Skin epidermis (tissue), 12 donors: Measurements from ENCODE around the gene HYDIN.
"Not testable (repeated sequence)": the region's sequence is repeated elsewhere in the genome, so short reads cannot be mapped to it uniquely, and the experiment has no call there.

Experiments used
- H3K27ac ChIP-seq, 21 experiments: fragments of 200-600 bp; sonication (generic) in 11 of 21; one replicate each; pipeline ENCODE4 v1.5.0; 2020; ENCODE audit warnings: mild to moderate bottlenecking in 3 of 21, inconsistent platforms in 2 of 21, moderate library complexity in 2 of 21
- H3K4me3 ChIP-seq, 7 experiments: fragments of 200-600 bp; sonication (generic) in 2 of 7; one replicate each; pipeline ENCODE4 v1.5.0; 2020; ENCODE audit warnings: inconsistent platforms in 2 of 7, mild to moderate bottlenecking in 2 of 7, moderate library complexity in 1 of 7

Gene HYDIN

DNA sequence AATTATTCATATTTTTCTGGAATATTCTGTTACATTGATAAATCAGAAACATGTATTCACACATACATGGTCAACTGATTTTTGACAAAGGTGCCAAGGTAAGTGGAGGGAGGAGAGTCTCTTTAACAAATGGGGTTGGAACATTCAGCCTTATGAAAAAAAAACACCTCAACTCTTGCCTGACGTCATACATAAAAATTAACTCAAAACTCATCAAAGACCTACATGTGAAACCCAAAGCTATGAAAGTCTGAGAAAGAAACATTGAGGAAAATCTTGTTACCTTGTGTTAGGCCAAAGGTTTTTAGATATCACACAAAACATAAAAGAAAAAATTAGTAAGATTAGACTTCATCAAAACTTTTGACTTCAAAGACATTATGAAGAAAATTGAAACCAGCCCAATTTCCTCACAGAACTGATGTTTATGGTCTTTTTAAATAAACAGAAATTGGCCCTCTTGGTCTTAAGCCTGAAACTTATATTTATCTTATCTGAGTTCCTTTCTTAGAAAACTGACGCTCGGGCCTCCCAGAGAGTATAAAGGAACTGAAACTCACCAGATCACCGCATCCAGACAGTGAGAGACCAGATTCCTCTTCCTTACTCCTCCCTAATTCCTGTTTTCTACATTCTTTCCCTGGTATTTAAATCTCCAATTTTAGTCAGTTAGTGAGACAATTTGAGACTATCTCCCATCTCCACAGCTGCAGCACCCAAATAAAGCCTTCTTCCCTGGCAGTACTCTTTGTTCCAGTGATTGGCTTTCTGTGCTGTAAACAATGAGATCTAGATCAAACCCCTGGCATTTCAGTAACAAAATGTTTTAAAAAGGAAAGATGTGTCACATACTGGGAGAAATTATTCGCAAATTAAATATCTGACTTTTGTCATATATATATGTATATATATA, 4.0 kb downstream of the HYDIN start:
- H3K4me3 ChIP-seq = no peak overlapping the region
- no peak overlapping the region for H3K27ac ChIP-seq

DNA sequence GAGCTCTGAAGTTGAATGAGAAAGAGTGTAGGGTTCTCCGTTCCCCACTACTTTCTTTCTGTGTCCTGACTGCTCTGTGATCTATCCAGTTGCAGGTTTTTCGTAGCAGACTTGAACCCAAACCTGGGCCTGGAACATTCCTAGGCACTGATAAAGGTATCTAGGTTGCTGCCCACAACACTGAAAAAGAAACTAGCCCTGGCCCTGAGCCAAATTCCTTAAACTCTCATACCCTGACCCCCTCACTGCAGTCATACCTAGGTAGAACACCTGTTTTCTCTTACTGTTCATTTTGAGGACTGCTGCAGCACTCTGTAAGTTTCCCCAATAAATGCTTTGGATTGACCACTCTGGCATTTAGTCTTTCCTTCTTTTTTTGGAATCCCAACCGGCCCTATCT, 5.4 kb downstream of the HYDIN start:
- H3K27ac ChIP-seq = no peak overlapping the region
- H3K4me3 ChIP-seq = no peak overlapping the region

DNA sequence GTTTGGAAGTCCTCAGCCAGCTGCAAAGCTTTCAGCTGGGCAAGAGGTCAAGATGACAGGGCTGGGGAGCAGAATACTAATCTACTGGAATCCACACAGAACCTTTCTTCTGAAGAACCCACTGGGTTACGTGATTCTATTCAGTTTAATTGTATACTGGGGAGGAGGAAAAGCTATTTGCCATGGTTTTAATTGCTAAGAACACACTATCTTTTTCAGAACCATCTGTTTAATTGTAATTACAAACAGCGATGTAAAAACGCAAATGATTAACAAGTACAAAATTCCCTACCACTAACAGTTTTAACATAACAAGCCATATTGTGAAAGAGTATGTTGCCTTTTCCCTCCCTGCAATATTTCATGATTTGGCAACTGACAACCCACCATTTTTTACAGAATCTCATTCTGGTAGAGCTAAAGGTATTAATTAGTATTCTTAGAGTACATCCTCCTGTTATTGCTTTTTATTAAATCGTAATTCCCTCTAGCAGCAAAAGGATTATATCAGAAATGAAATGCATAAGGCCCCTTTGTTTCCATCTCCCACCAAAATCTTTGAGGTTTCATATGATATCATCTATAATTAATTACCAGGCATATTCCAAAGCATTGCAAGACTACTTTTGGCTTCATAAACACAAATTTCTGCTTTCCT, 12.1 kb downstream of the HYDIN start:
- H3K27ac ChIP-seq = no peak overlapping the region
- no peak overlapping the region for H3K4me3 ChIP-seq

DNA sequence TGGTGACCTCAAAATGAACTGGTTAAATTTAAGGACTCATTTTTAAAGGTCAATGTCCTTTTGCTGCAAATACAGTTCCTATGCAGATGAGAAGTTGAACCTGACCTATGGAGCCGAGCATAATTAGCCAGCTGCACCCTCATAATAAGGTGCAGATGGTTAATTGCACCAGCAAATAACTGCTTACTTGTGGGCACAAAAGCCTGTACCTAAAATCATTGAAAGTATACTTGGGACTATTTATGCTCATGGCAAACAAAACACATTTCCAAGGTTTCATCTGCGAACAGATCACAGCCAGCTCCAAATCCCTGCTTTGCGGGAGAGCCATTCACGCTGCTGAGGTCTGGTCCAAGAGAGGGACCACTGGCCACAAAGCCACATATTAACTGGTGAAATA, 13.0 kb downstream of the HYDIN start:
- H3K4me3 ChIP-seq = no peak overlapping the region
- no peak overlapping the region for H3K27ac ChIP-seq

DNA sequence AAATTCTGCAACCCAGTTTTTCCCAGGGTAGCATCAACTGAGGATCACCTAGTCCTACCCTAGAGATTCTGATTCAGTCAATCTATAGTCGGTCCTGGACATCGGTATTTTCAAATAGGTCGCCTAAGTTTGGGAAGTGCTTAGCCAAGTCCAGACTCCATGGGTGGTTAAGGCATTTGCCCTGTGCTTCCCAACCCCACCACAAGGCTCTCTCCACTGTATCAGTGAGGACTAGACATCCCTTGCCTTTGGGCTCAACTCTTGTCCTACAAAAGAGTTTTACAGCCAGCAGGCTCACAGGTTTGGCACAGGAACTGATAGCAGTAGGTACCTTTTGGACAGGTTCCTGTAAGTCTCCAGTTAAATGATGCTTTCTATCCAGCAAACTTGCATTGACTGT, 13.8 kb downstream of the HYDIN start:
- H3K4me3 ChIP-seq = no peak overlapping the region

DNA sequence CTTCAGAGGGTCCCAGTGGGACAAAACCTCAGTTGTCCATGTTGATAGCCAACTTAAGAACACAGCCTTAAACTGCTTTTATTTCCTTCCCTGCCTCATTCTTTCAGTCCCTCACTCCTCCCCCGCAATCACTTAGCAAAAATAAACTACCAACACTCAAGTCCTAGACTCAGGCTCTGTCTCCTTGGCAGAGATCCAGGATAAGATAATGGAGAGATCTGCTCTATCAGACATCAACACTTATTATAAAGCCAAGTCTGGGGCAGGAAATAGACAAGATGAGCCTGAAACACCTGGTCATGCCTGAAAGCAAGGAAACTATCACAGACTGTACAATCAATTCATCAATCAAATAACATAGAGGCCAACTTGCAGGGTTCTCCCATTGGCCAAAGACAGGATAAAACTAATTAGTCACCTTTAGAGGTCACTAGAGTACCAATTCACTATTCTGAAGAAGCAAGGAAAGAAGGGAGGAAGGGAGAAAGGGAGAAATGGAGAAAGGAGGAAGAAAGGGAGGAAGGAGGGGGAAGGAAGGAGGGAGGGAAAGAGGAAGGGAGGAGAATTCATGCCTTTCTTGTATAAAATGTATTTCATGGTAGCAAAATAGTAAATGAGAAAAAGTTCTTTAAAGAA, 15.7 kb downstream of the HYDIN start:
- Histone ChIP-seq H3K4me3 (no peak overlapping the region), H3K27ac (no peak overlapping the region)

More for the DNA sequence above, 13.8 kb downstream of the HYDIN start:
- no peak overlapping the region for H3K27ac ChIP-seq

DNA sequence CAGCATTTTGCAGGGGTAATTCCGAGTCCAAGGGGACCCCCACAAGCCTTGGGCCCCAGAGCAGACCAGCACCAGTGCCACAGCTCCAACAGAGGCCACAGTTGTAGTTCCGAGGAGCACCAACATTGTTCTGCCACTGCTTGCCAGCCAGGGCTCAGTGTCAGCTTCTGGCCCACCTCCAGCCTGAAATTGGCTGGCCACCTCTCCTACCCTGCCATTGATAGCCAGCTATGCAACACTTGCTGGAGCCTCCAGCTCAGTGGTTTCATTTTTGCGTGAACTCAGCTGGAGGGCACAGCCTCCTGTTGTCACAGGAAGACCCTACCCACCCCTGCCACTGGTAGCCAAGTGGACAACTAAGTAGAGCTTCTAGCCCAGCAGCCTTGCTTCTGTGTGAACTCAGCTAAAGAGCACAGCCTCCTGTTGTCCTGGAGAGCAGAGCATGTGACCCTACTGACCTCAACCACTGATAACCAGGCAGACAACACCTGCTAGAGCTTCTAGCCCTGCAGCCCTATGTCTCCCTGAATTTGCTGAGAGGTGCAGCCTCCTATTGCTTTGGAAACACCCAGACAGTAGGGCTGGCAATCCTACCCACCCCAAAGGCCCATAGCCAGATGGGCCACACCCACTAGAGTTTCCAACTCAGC, 24.9 kb downstream of the HYDIN start:
- Histone ChIP-seq H3K4me3 (no peak overlapping the region), H3K27ac (no peak overlapping the region)

DNA sequence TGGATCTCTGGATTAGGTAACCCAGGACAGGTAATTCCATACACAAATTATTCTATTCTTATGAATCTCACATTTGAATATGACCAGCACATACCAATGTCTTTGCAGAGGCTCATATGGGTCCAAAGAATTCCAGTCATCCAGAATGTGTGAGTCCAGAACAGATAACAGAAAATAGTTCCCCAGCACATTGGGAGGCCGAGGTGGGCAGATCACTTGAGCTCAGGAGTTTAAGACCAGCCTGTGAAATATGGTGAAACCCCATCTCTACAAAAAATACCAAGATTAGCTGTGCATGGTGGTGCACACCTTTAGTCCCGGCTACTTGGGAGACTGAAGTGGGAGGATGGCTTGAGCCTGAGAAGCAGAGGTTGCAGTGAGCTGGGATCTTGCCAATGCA, 26.9 kb downstream of the HYDIN start:
- Histone ChIP-seq H3K27ac (no peak overlapping the region), H3K4me3 (no peak overlapping the region)

DNA sequence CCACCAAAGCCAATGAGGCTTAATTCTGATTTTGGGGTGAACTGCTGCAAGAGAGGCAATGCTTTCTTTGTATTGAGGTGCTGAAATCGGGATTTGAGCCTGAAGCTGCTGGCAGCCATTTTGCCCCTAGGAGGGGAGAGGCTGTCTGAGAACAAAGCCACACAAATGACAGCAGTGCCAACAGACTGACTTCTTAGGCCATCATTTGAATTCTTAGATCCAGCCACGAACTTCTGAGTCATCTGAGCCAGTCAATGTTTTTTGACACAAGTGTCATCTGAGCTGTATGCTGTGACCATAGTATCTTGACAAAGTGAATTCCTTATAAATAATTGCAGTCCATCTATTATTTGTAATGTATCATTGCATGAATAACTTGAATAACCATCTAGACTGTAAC, 29.0 kb downstream of the HYDIN start:
- Histone ChIP-seq H3K27ac (no peak overlapping the region), H3K4me3 (no peak overlapping the region)

DNA sequence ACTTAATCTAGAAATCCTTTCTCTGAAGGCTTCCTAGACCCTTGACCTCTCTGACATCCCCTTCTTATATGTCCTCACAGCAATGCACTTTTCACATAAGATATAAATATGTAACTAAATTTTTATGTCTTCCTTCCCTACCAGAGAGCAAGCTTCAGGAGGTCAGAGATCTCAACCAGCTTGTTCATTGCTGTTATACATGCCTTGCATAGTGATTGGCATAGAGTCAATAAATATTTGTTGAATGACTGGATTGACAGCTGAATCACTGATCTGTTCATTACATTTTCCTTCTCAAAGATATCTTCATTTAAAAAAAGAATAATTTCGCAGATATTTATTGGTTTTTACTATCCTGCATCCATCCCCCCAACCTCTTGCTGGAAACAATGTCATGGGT, 29.5 kb downstream of the HYDIN start:
- Histone ChIP-seq H3K27ac (no peak overlapping the region), H3K4me3 (no peak overlapping the region)

DNA sequence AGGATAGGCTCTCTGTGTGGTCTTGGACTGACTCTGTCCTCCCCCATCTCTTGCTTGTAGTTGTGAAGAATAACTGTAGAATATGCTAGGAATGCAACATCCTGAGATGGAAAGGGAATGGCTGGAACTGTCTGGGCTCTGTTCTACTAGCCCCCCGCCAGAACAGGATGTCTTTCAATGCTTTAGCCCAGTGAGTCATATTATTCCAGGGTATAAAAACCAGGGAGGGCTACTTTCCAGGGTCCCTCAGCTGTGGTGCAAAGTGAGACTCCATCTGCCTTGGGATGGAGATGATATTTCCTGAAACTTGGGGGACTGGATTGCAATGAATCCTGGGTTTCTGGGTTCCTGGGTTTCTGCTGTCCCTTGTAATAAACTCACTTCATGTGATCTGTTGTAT, 32.1 kb downstream of the HYDIN start:
- Histone ChIP-seq H3K27ac (no peak overlapping the region), H3K4me3 (no peak overlapping the region)

DNA sequence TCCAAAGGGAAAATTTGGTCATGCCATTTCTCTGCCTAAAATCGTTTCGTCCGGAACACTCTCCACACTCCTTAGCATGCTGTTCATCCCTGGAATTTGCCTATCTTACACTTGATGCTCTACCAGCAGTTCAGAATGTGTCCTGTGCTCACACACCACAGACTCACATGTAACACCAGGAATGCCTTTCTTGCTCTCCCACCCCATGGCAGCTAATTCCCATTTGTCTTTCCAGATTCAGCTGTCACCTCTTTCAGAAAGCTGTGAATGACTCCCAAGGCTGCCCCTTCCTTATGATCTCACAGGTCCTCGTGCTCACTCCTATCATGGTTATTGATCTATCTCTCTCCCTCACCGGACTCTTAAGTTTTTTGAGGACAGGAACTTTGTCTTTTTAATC, 38.1 kb downstream of the HYDIN start:
- H3K4me3 ChIP-seq = no peak overlapping the region
- H3K27ac ChIP-seq = no peak overlapping the region

DNA sequence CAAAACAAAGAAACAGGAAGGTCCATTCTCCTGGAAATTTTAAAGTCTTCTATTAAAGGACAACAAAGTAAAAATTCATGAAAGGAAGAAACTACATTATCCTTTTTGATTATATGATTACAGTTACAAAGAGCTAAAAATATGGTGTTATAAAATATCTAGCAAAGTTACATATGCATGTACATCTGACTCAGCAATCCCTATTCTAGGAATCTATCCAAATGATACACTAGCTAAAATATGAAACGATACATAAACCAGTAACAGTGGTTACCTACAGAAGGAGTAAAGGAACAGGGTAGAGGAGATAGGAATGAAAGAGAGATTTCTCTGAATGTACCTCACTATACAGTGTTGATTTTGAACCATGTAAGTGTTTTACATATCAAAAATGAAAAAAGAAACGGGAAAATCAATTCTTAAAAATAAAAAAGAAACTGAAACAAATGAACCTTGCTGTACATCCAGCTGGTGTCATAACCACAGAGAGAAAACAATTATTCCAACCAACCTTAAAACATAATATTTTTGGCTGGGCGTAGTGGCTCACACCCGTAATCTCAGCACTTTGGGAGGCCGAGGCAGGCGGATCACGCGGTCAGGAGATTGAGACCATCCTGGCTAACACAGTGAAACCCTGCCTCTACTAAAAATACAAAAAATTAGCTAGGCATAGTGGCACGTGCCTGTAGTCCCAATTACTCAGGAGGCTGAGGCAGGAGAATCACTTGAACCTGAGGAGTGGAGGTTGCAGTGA, 41.4 kb downstream of the HYDIN start:
- H3K4me3 ChIP-seq = no peak overlapping the region
- no peak overlapping the region for H3K27ac ChIP-seq

DNA sequence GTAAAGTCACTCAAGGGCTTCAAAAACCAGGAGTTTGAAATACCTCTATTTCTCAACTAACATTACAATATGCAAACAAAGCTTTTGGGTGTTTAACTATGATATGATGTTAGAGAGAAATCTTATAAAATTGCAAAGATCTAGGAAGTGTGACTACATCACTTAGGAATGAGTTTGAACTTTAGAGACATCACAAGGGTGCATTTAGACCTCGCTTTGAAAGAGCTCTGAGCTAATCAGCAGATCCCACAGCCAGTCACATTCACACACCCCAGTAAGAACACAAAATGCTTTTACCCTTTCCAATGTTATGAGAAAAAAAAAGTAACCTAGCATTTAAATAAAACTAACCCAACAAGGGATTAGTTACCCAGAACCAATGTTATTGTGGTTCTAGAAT, 45.2 kb downstream of the HYDIN start:
- H3K4me3 ChIP-seq = no peak overlapping the region
- H3K27ac ChIP-seq = no peak overlapping the region

DNA sequence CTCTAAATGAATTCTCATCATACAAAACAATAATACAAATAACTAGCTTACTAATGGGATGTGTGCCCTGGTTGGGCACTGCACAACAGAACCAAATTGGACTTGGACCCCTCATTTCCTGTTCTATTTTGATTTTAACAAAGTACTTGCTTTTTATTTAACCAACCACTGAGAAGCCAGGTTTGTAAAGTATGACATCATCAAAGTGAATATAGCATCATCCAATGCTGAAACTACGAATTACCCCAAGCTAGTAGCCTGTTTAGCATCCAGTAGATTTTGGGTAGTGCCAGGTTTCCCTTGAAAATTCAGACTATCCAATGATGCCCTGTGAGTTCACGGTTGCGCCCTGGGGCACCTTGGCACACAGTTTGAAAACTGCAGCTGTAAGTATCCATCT, 51.0 kb downstream of the HYDIN start:
- no peak overlapping the region for H3K27ac ChIP-seq
- H3K4me3 ChIP-seq = no peak overlapping the region

DNA sequence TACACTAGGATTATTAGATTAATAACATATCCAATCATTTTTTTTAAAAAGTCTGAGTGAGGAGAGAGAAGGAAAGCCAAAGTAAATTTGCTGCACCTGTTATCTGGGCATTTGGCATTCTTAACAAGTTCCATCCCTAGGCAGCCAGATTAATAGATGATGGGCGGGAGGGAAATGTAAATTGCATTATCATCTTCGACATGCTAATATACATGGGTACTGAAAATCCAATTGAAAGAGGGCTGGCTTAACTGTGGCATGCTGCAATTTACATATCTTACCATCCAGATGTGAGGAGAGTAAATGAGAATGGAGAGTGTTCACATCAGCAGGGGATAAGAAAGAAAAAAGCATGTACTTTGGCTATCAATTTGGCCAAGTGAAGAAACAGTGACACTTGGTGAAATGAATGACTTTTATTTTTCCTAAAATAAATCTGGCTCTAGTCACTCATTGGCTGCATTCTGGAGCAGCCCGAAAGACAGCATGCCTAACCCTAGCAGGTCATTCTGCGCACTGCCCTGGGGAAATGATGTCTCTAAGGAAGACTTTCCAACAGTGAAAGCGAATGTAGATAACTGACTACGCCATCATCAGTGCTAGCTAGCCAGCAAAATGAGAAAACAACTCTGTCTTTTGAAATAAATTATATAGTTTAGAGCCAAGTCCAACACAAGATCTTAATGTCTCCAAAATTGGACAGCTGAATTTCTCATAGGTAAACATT, 57.9 kb downstream of the HYDIN start:
- H3K27ac ChIP-seq = no peak overlapping the region
- H3K4me3 ChIP-seq = no peak overlapping the region

DNA sequence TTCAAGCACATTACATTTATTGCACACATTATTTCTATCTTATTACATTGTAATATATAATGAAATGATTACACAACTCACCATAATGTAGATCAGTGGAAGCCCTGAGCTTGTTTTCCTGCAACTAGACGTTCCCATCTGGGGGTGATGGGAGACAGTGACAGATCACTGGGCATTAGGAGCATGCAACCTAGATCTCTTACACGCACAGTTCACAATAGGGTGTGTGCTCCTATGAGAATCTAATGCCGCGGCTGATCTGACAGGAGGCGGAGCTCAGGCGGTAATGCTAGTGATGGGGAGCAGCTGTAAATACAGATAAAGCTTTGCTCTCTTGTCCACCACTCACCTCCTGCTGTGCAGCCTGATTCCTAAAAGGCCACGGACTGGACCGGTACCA, 69.5 kb downstream of the HYDIN start:
- not testable (repeated sequence) for H3K27ac ChIP-seq, H3K4me3 ChIP-seq

DNA sequence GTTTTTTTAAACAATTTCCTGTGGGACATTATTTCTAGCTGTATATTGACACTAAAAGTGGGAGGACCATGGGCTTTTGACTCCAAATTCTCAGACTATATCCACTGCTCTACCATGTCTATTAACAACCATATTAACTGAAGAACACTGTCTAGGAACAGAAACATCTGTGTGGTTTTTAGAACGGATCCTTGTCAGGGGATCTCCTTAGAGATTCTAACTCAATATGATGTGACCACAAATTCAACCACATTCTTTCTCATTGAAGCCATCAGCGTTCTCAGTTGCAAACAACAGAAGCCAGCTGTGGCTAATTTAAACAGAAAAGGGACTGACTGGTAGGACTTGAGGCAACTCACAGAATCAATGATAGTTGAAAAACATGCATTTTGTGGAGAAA, 73.2 kb downstream of the HYDIN start:
- H3K27ac ChIP-seq, H3K4me3 ChIP-seq: not testable (repeated sequence)

DNA sequence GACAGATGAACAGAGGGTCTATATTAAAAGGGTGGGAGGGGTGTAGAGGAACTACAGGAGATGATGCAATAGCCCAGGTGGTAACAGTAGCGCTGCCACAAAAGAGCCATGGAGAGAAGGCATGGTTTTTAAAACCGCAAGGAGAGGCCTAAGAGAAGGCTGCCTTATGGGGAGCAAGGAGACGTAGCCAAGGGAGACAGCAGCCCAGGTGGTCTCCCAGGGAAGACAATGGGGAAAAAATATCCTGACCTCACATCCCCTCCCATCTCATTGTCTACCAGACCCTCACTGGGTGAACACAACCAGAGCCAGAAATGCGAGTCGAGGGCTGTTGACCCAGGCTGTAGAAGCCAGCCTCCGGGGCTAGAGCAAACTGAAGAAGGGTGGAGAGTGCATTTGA, 77.2 kb downstream of the HYDIN start:
- H3K4me3 ChIP-seq, H3K27ac ChIP-seq: not testable (repeated sequence)
